HG03064 (cell line): ENCODE results near the gene CTSO.

Experiments
- ATAC-seq: cut with Tn5 transposase; IDR thresholded peaks from one replicate; pipeline ENCODE4 v1.9.1; 2021; ENCODE audit warnings: low read depth; ENCODE audit not compliant: unreplicated experiment

CTSO gene

GRCh38 chr4:155953151-155954117 lies at the start of gene CTSO:
Gene CTSO (minus strand): TSS chr4:155953866. CDS start chr4:155953847, 19 bp downstream.
- peak; percentile 95 for ATAC-seq

DNA sequence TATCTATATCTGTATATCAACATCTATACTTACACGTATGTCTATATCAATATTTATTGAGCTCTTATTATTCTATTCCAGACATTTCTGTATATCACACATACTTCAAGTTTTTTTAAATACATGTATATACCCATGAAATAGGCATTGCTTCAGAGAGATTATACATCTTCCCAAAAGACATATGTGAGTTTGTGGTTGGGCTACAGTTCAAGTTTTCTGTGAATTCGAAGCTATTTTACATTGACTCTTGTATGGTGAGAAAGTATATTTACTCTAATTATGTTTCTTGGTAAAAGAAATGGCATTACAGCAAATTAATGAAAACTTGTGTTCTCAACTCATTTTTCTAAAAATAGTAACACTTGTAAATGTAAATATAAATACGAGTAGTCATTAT lies 46.8 kb upstream of the CTSO start:
- no peak for ATAC-seq

DNA sequence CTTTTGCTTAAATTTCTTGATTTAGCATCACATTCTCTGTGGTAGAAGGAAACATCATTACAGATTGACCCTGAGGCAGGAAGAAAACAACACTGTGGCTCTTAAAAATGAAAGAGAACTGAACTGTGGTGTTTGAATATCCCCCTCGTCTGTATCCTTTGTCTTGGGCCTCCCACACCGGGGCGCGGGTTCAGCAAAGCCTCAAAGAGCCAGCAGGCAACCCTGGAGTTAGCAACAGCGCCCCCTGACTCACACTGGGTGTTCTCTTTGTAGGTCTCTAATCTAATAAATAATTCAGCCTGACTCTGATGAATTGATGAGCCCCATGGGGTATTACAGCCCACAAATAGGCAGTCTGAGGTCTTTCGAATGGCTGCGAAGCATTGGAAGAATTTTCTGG lies 46.1 kb upstream of the CTSO start:
- no peak for ATAC-seq

- ATAC-seq = no peak
Observed at GRCh38 chr4:155995069-155995468, 41.4 kb upstream of the CTSO start.

- ATAC-seq = no peak
Observed at GRCh38 chr4:155984106-155984797, 30.6 kb upstream of the CTSO start.

- ATAC-seq = no peak
Observed at GRCh38 chr4:155982736-155983385, 29.2 kb upstream of the CTSO start.

- no peak for ATAC-seq
Observed at GRCh38 chr4:155978810-155979209, 25.1 kb upstream of the CTSO start.

- ATAC-seq = no peak
Observed at GRCh38 chr4:155975511-155975910, 21.8 kb upstream of the CTSO start.

GRCh38 chr4:155974996-155975395 lies 21.3 kb upstream of the CTSO start:
- no peak for ATAC-seq

- ATAC-seq = peak; percentile 94
Observed at GRCh38 chr4:155974476-155974749, 20.7 kb upstream of the CTSO start.

DNA sequence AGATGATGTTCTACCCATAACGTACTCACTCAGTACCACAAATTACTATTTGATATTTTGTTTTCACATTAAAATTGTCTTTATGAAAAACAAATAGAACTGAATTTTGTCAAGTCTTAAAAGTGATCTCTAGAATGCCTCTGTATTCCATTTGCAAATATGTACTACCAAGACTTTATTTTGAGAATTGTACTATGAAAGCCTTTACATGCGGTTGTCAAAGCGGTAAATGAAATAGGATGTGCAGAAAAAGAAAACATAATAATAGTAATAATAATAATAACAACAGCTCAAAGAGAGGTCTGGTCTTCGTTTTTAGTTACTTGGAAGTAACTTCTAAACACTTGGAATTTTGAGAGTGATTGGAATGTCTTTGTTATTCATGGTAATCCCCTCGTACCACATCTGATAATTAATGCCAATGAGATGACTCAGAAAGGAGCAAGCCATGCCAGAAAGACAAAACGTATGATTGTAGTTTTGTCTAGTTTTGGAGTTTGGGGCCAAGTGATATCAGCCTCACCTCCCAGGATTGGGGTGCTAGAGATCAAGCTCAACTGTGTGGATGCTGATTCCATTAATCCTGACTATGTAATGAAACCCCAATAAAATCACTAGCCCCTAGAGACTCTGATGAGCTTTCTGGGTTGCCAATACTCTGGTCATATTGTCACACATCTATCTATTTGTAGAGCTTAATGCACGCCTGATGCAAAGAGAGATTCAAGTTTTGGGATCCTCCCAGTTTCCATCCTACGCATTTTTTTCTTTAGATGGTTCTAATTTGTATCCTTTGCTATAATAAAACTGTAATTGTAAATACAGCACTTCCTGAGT lies 20.2 kb upstream of the CTSO start:
- peak; percentile 30 for ATAC-seq

DNA sequence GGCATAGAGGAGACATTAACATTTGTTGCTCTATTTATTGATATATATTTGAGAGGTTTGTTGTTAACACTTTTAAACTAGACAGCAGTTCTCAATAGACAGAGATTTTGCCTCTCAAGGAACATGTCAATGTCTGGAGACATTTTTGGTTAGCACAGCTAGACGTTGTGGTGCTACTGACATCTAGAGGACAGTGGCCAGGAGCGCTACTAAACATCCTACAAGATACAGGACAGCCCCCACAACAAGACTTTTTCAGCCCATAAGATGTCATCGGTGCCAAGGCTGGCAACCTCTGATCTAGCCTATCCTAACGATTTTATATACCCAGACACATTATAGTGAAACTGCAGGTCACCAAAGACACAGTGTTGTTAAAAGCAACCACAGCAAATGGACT lies 18.4 kb upstream of the CTSO start:
- ATAC-seq = no peak

GRCh38 chr4:155966731-155967395 lies 13.2 kb upstream of the CTSO start:
- no peak for ATAC-seq

GRCh38 chr4:155966171-155966570 lies 12.5 kb upstream of the CTSO start:
- ATAC-seq = no peak

GRCh38 chr4:155964016-155964891 lies 10.6 kb upstream of the CTSO start:
- no peak for ATAC-seq

DNA sequence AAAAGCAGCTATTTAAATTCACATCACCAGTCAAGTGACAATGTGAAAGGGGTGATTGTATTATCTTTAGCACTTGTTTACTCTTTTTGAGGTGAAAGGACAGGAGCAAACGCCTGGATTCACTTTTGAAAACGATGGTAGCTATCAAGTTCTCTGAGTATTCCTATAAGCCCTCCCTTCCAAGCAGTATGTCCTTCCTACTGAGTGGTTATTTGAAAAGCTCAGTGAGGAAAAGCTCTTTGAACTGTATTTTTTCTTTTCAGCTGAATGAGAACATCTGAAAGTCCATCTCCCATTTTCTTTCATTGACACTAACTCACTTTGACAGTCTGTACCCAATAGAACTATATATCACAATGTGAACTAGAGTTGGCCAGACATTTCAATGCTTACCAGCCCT lies 9.1 kb upstream of the CTSO start:
- no peak for ATAC-seq

DNA sequence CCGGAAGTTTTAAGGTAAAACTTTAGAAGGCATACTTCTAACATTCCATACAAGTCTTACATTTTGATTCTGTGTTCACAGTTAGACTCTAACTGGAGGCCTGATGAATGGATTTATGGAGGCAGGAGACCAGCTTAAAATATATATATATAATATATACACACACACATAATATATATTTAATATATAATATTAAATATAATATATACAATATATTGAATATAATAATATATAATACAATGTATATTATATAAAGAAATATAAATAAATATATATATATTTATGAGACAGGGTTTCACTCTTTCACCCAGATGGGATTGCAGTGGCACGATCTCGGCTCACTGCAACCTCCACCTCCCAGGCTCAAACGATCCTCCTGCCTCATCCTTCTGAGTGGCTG lies 7.9 kb upstream of the CTSO start:
- ATAC-seq = no peak

DNA sequence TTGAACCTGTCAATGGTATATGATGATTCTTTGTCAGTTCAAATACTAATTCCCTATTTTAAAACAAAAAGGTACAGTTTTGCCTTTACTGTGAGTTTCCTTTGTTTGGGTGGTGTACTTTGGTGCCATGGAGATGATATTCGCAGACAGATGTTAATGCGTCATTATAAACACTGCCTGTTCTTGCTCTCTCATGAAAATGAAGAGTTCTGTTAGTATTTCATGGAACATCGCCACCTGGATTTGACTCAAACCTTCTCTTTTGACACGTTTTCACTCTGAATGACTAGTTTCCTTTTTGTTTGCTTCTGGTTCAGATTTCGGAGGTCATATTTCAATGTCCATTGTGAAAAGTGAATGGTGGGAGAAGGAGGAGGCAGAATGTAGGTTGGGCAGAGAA lies 6.9 kb upstream of the CTSO start:
- no peak for ATAC-seq

- no peak for ATAC-seq
Observed at GRCh38 chr4:155959417-155959816, 5.8 kb upstream of the CTSO start.
